SK-N-SH (cell line): ENCODE data around the gene UBR1. TPM values are rescaled to one million over a fixed set of nuclear protein-coding genes. Genes with fewer than 3 reads are reported as not detected.
A peak's percentile ranks its signal among the peaks of the same experiment; 100 is the strongest.

Experiments
- CTCF ChIA-PET: fragments of 300-600, 350-600 bp; formaldehyde crosslinking; extraction: SDS; loops from one replicate; lab custom pipeline; 2021; lab: Yijun Ruan, JAX
- POLR2A ChIA-PET: fragments of 350-600 bp; sonication (Branson Sonifier 250); formaldehyde crosslinking; extraction: SDS; loops from one replicate; lab custom pipeline; 2020; ENCODE audit warnings: antibody characterized with exemption, inconsistent platforms; lab: Yijun Ruan, JAX
- DNase-seq: peaks from one replicate; pipeline ENCODE4 v3.0.0; 2012
- H2AFZ ChIP-seq: fragments of 200-600 bp; sonication (generic); 2 replicates; pipeline ENCODE4 v1.8.1; 2016; ENCODE audit warnings: antibody characterized with exemption, mild to moderate bottlenecking, low read depth
- H3F3A ChIP-seq: fragments of 200-600 bp; sonication (generic); replicated peaks from 2 replicates; pipeline ENCODE3; 2016; ENCODE audit warnings: antibody characterized with exemption, mild to moderate bottlenecking; ENCODE audit not compliant: insufficient read depth
- H3K27ac ChIP-seq, 2 experiments: fragments of 200-500 bp in 1 of 2; fragments of 200-600 bp in 1 of 2; sonication (Bioruptor generic) in 1 of 2; sonication (generic), shearing (Covaris generic) in 1 of 2; 2 replicates each; pipeline versions ENCODE4 v1.5.1 to v1.6.1; 2014 to 2016; ENCODE audit warnings: low read depth in 2 of 2, inconsistent platforms in 1 of 2, low read length in 1 of 2, mild to moderate bottlenecking in 1 of 2, mixed read lengths in 1 of 2
- H3K27me3 ChIP-seq: fragments of 200-600 bp; sonication (generic), shearing (Covaris generic); 2 replicates; pipeline ENCODE4 v1.6.1; 2016; ENCODE audit warnings: mixed run types; ENCODE audit not compliant: insufficient read depth
- H3K36me3 ChIP-seq, 2 experiments: fragments of 200-500 bp in 1 of 2; fragments of 200-600 bp in 1 of 2; sonication (Bioruptor generic) in 1 of 2; sonication (generic) in 1 of 2; replicated peaks in 1 of 2; 2 replicates each; pipeline versions ENCODE3 to v1.5.1; 2014 to 2016; ENCODE audit warnings: low read length in 1 of 2, mild to moderate bottlenecking in 1 of 2; ENCODE audit not compliant: insufficient read depth in 2 of 2, control insufficient read depth in 1 of 2
- H3K4me1 ChIP-seq, 2 experiments: fragments of 200-500 bp in 1 of 2; fragments of 200-600 bp in 1 of 2; sonication (Bioruptor generic) in 1 of 2; sonication (generic), shearing (Covaris generic) in 1 of 2; 2 replicates each; pipeline versions ENCODE4 v1.5.1 to v1.6.1; 2014 to 2016; ENCODE audit warnings: low read depth in 1 of 2, low read length in 1 of 2, mixed run types in 1 of 2; ENCODE audit not compliant: insufficient read depth in 2 of 2, control insufficient read depth in 1 of 2
- H3K4me2 ChIP-seq: fragments of 200-600 bp; sonication (generic), shearing (Covaris generic); 2 replicates; pipeline ENCODE4 v1.6.1; 2017; ENCODE audit warnings: mixed run types
- H3K4me3 ChIP-seq, 2 experiments: fragments of 200-500 bp in 1 of 2; fragments of 200-600 bp in 1 of 2; sonication (Bioruptor generic) in 1 of 2; sonication (generic), shearing (Covaris generic) in 1 of 2; 2 replicates each; pipeline versions ENCODE4 v1.5.1 to v1.8.1; 2014 to 2016; ENCODE audit warnings: low read depth in 2 of 2, inconsistent platforms in 1 of 2, low read length in 1 of 2, mild to moderate bottlenecking in 1 of 2, mixed read lengths in 1 of 2, moderate library complexity in 1 of 2
- H3K79me2 ChIP-seq: fragments of 200-600 bp; sonication (generic); 2 replicates; pipeline ENCODE4 v1.8.1; 2017; ENCODE audit warnings: mild to moderate bottlenecking; ENCODE audit not compliant: insufficient read depth
- H3K9ac ChIP-seq: fragments of 200-600 bp; sonication (generic); 2 replicates; pipeline ENCODE4 v1.6.1; 2017; ENCODE audit warnings: mixed run types
- H3K9me2 ChIP-seq: fragments of 200-600 bp; sonication (generic); 2 replicates; pipeline ENCODE4 v1.6.1; 2017; ENCODE audit warnings: mixed run types
- H3K9me3 ChIP-seq: fragments of 200-600 bp; sonication (generic); 2 replicates; pipeline ENCODE4 v1.6.1; 2017; ENCODE audit warnings: mixed run types, mild to moderate bottlenecking, moderate library complexity
- H4K20me1 ChIP-seq: fragments of 200-600 bp; sonication (generic); 2 replicates; pipeline ENCODE4 v1.6.1; 2017; ENCODE audit warnings: mild to moderate bottlenecking, mixed run types; ENCODE audit not compliant: insufficient read depth
- CHD2 ChIP-seq: fragments of 150-350 bp; IDR thresholded peaks from 2 replicates; pipeline ENCODE4 v1.6.1; 2018; ENCODE audit warnings: low read length; ENCODE audit not compliant: partially characterized antibody
- ELF1 ChIP-seq: IDR thresholded peaks from 2 replicates; pipeline ENCODE4 v1.4.0; 2012
- GABPA ChIP-seq: IDR thresholded peaks from 2 replicates; pipeline ENCODE4 v1.4.0; 2012; ENCODE audit warnings: low read depth, mild to moderate bottlenecking
- GATA2 ChIP-seq: sonication (generic); formaldehyde crosslinking; IDR thresholded peaks from 2 replicates; pipeline ENCODE4 v1.5.0; 2020; ENCODE audit warnings: mild to moderate bottlenecking, missing genetic modification reagents
- MEF2A ChIP-seq: IDR thresholded peaks from 2 replicates; pipeline ENCODE4 v1.4.0; 2012; ENCODE audit warnings: low read depth, borderline replicate concordance
- SMC3 ChIP-seq: IDR thresholded peaks from 2 replicates; pipeline ENCODE4 v1.6.1; 2012; ENCODE audit warnings: low read depth, low read length, improper control_type of control experiment
- TAF1 ChIP-seq: IDR thresholded peaks from 2 replicates; pipeline ENCODE4 v1.6.1; 2012; ENCODE audit warnings: low read depth, mild to moderate bottlenecking, low read length, moderate library complexity, borderline replicate concordance
- WGBS: methylation state at CpG from one replicate; pipeline ENCODE4 v1.1.6; 2017; ENCODE audit warnings: low lambda C conversion rate; 5-methylcytosine and 5-hydroxymethylcytosine counted together
- polyA plus RNA-seq, 3 experiments: library from polyadenylated mRNA; depleted of rRNA; stranded (reverse); fragments of >200 nt; gene quantifications; 2 replicates each; pipeline ENCODE4 v1.2.3, GENCODE V29; 2012
- TF ChIP-seq, protein P1 (sequence below): fragments of 150-350 bp; IDR thresholded peaks from 2 replicates; pipeline ENCODE4 v1.6.1; 2016; ENCODE audit warnings: mild to moderate bottlenecking, low read depth, low read length
- TF ChIP-seq, protein P2 (sequence below): IDR thresholded peaks from 2 replicates; pipeline ENCODE4 v1.6.1; 2012; ENCODE audit warnings: mild to moderate bottlenecking, low read depth, low read length, moderate library complexity

Gene UBR1
- polyA plus RNA-seq, 1 of the 3 experiments (the other 2 are of a cell fraction), result 3.7 TPM

DNA sequence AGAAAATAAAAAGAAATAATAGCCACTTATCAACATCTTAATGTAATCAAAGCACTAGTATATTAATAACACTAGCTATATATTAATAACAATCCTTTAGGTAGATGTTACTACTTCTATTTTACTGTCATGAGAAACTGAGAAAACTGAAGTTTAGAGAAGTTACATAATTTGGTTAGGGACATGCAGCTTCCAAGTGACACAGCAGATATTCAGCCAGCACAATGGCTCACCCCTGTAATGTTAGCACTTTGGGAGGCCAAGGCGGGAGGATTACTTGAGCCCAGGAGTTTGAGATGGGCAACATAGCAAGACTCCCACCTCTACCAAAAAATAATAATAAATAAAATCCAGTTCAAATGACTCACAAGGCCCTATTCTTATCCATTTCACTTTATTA is 1.9 kb upstream of the UBR1 start:
- no peak overlapping the region for H3K4me3 ChIP-seq
- no peaks in the 10 kb centered on the region for H3K27me3 ChIP-seq
- TF ChIP-seq GATA2 (CRISPR knock-in tag) (no peak), GABPA (no peak), MEF2A (no peak), SMC3 (no peak), ELF1 (no peak)
- TF ChIP-seq, protein P1, sequence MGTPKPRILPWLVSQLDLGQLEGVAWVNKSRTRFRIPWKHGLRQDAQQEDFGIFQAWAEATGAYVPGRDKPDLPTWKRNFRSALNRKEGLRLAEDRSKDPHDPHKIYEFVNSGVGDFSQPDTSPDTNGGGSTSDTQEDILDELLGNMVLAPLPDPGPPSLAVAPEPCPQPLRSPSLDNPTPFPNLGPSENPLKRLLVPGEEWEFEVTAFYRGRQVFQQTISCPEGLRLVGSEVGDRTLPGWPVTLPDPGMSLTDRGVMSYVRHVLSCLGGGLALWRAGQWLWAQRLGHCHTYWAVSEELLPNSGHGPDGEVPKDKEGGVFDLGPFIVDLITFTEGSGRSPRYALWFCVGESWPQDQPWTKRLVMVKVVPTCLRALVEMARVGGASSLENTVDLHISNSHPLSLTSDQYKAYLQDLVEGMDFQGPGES, result no peak
- H3F3A ChIP-seq, result no peaks in the 10 kb centered on the region
- H3K4me1 ChIP-seq, result peaks cover 0 to 4% of the 10 kb centered on the region in 2 experiments; a peak in 2 of 4 replicates
- H3K9me2 ChIP-seq, result no peaks in the 10 kb centered on the region
- peaks cover 31% of the 10 kb centered on the region for H3K79me2 ChIP-seq
- POLR2A ChIA-PET, result no interaction called here
- H3K9me3 ChIP-seq, result no peaks in the 10 kb centered on the region
- 100% methylated on average over 1 of the region's 1 CpG for WGBS
- H3K36me3 ChIP-seq, result no peaks in the 10 kb centered on the region
- no peaks in the 10 kb centered on the region for H4K20me1 ChIP-seq
- H2AFZ ChIP-seq, result no peak overlapping the region
- no peak overlapping the region for H3K4me2 ChIP-seq
- DNase-seq, result no peak
- H3K9ac ChIP-seq, result no peak overlapping the region
- CTCF ChIA-PET, result no interaction called here
- no peak overlapping the region for H3K27ac ChIP-seq

DNA sequence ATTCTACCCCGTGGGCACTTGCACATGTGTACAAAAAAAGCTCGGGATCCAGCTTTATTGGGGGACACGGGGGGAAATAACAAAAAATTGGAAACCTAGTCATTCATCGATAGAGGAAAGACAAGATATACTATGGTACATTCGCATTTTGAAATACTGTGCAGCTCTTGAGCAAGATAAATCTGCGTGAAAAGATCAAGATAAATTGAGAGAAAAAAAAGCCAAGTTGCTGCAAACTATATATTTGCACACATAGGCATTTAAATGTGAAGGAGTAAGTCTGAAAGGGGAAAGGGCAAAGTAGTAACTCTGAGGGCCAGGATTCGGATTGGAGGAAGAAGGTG is 620 bp upstream of the UBR1 start:
- peaks cover 0 to 2% of the 10 kb centered on the region in 2 experiments for H3K36me3 ChIP-seq
- H3K27me3 ChIP-seq, result no peaks in the 10 kb centered on the region
- H3K9me2 ChIP-seq, result no peaks in the 10 kb centered on the region
- peak overlapping the region; percentile 73 for H3K4me3 ChIP-seq
- 11% methylated on average over 7 of the region's 7 CpGs for WGBS
- peaks cover 44% of the 10 kb centered on the region for H3K79me2 ChIP-seq
- no peaks in the 10 kb centered on the region for H3K9me3 ChIP-seq
- ChIA-PET CTCF (no interaction called here), POLR2A (interaction anchor here (0.7 kb wide), 1 partner anchor 58 kb away, joined by 3 read pairs; no protein-coding TSS in a partner anchor)
- H3K4me2 ChIP-seq, result peak overlapping the region; percentile 81
- H3K4me1 ChIP-seq, result peaks cover 0 to 4% of the 10 kb centered on the region in 2 experiments; a peak in 2 of 4 replicates
- TF ChIP-seq CHD2 (no peak), GATA2 (CRISPR knock-in tag) (no peak), TAF1 (no peak)
- TF ChIP-seq, protein P2, sequence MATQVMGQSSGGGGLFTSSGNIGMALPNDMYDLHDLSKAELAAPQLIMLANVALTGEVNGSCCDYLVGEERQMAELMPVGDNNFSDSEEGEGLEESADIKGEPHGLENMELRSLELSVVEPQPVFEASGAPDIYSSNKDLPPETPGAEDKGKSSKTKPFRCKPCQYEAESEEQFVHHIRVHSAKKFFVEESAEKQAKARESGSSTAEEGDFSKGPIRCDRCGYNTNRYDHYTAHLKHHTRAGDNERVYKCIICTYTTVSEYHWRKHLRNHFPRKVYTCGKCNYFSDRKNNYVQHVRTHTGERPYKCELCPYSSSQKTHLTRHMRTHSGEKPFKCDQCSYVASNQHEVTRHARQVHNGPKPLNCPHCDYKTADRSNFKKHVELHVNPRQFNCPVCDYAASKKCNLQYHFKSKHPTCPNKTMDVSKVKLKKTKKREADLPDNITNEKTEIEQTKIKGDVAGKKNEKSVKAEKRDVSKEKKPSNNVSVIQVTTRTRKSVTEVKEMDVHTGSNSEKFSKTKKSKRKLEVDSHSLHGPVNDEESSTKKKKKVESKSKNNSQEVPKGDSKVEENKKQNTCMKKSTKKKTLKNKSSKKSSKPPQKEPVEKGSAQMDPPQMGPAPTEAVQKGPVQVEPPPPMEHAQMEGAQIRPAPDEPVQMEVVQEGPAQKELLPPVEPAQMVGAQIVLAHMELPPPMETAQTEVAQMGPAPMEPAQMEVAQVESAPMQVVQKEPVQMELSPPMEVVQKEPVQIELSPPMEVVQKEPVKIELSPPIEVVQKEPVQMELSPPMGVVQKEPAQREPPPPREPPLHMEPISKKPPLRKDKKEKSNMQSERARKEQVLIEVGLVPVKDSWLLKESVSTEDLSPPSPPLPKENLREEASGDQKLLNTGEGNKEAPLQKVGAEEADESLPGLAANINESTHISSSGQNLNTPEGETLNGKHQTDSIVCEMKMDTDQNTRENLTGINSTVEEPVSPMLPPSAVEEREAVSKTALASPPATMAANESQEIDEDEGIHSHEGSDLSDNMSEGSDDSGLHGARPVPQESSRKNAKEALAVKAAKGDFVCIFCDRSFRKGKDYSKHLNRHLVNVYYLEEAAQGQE, result no peak
- H3K9ac ChIP-seq, result peak overlapping the region; percentile 79
- H2AFZ ChIP-seq, result peak overlapping the region; percentile 95
- no peak for DNase-seq
- peak overlapping the region; percentile 76 to 80 for H3K27ac ChIP-seq
- H3F3A ChIP-seq, result no peaks in the 10 kb centered on the region
- H4K20me1 ChIP-seq, result no peaks in the 10 kb centered on the region
